Testis (tissue), 3 donors: ENCODE results near the gene ATP1B1. TPM values are rescaled to one million over a fixed set of nuclear protein-coding genes. Genes with fewer than 3 reads are reported as not detected.

ENCODE experiments used
- DNase-seq: peaks from one replicate; pipeline ENCODE4 v3.0.0-alpha.2; 2019
- H3K27ac ChIP-seq, 2 donors: fragments of 200-600 bp; sonication (generic); one replicate each; pipeline ENCODE4 v1.5.1; 2019
- H3K27me3 ChIP-seq: fragments of 200-600 bp; sonication (generic); one replicate; pipeline ENCODE4 v1.5.1; 2019
- H3K36me3 ChIP-seq: fragments of 200-600 bp; sonication (generic); one replicate; pipeline ENCODE4 v1.5.1; 2017; ENCODE audit warnings: low read depth; ENCODE audit errors: missing control alignments
- H3K4me1 ChIP-seq: fragments of 200-600 bp; sonication (generic); one replicate; pipeline ENCODE4 v1.5.1; 2019
- H3K4me3 ChIP-seq, 2 donors: fragments of 200-600 bp; sonication (generic); one replicate each; pipeline ENCODE4 v1.5.1; 2017 to 2019
- H3K9me3 ChIP-seq: fragments of 200-600 bp; sonication (generic); one replicate; pipeline ENCODE4 v1.5.1; 2017
- CTCF ChIP-seq, 3 experiments: fragments of 450-650 bp in 2 of 3; fragments of 200-600 bp in 1 of 3; sonication (generic) in 1 of 3; IDR thresholded peaks; one replicate each; pipeline ENCODE4 v1.5.1; 2016 to 2019; ENCODE audit warnings: antibody characterized with exemption in 3 of 3, mild to moderate bottlenecking in 2 of 3, moderate library complexity in 1 of 3
- POLR2A ChIP-seq: fragments of 450-650 bp; IDR thresholded peaks from one replicate; pipeline ENCODE4 v1.6.1; 2017; ENCODE audit warnings: antibody characterized with exemption, mild to moderate bottlenecking, moderate library complexity
- WGBS, 2 donors: methylation state at CpG; one replicate each; pipeline ENCODE4 v1.1.5; 2018; 5-methylcytosine and 5-hydroxymethylcytosine counted together
- intact Hi-C: fragments of 100-400 bp; cut with DNase I; formaldehyde crosslinking; loops from one replicate; pipeline ENCODE4 v1.15.1; 2023; ENCODE audit warnings: low total_unique reads
- polyA plus RNA-seq: library from polyadenylated mRNA; stranded (reverse); fragments of 350-450 nt; fragmentation: Illumina TruSeq; extraction: RNeasy Lipid Tissue Mini Kit (QIAGEN cat#74804); gene quantifications from one replicate; pipeline ENCODE4 v1.2.3, GENCODE V29; 2014; ENCODE audit warnings: low read depth, low replicate concordance; ENCODE audit not compliant: insufficient read depth
- total RNA-seq, 2 donors: library from RNA; depleted of rRNA; stranded (reverse); fragments of >200 nt; gene quantifications; one replicate each; pipeline ENCODE4 v1.2.3, GENCODE V29; 2016

Gene ATP1B1
- total and polyA plus RNA-seq, 3 donors from 2014 or later = 98.3 to 160 (median 131) TPM

GRCh38 chr1:169092399-169092798, 14.1 kb upstream of the ATP1B1 start:
- DNase-seq = no peak
- Histone ChIP-seq H3K27ac (no peak overlapping the region), H3K9me3 (no peaks in the 10 kb centered on the region), H3K4me3 (no peak overlapping the region), H3K27me3 (no peaks in the 10 kb centered on the region), H3K36me3 (no peaks in the 10 kb centered on the region), H3K4me1 (no peaks in the 10 kb centered on the region)
- WGBS, 2 donors = 79 to 95% methylated on average over 2 of the region's 2 CpGs
- TF ChIP-seq POLR2A (no peak), CTCF (IDR thresholded peaks at IDR 0.05) (no peak)
- intact Hi-C loops = no loop called here

- Histone ChIP-seq H3K27me3 (no peaks in the 10 kb centered on the region), H3K9me3 (no peaks in the 10 kb centered on the region), H3K36me3 (no peaks in the 10 kb centered on the region), H3K4me3 (no peak overlapping the region), H3K4me1 (no peaks in the 10 kb centered on the region), H3K27ac (no peak overlapping the region)
- intact Hi-C loops = no loop called here
- WGBS, 2 donors = 85 to 92% methylated on average over 3 to 4 of the region's 4 CpGs
- DNase-seq = no peak
- no peak for TF ChIP-seq CTCF (IDR thresholded peaks at IDR 0.05)
- no peak for TF ChIP-seq POLR2A
Observed at GRCh38 chr1:169094897-169095569, 11.5 kb upstream of the ATP1B1 start.

- H3K36me3 ChIP-seq = no peaks in the 10 kb centered on the region
- H3K27me3 ChIP-seq = no peaks in the 10 kb centered on the region
- H3K4me3 ChIP-seq = no peak overlapping the region
- intact Hi-C loops = no loop called here
- WGBS, 2 donors = 89 to 100% methylated on average over 1 of the region's 1 CpG
- peaks cover 11% of the 10 kb centered on the region for H3K4me1 ChIP-seq
- no peak for DNase-seq
- H3K27ac ChIP-seq = no peak overlapping the region
- no peaks in the 10 kb centered on the region for H3K9me3 ChIP-seq
- no peak for TF ChIP-seq CTCF (IDR thresholded peaks at IDR 0.05)
- no peak for TF ChIP-seq POLR2A
Observed at GRCh38 chr1:169098380-169098779, 8.1 kb upstream of the ATP1B1 start.

- Histone ChIP-seq H3K27ac (no peak overlapping the region), H3K4me1 (peaks cover 16% of the 10 kb centered on the region), H3K9me3 (no peaks in the 10 kb centered on the region), H3K27me3 (no peaks in the 10 kb centered on the region), H3K36me3 (no peaks in the 10 kb centered on the region), H3K4me3 (no peak overlapping the region)
- intact Hi-C loops = no loop called here
- 72 to 80% methylated on average over 2 of the region's 2 CpGs for WGBS, 2 donors
- TF ChIP-seq CTCF (IDR thresholded peaks at IDR 0.05) (no peak), POLR2A (no peak)
- no peak for DNase-seq
Observed at GRCh38 chr1:169099561-169099960, 6.9 kb upstream of the ATP1B1 start.

GRCh38 chr1:169100208-169100607, 6.3 kb upstream of the ATP1B1 start:
- TF ChIP-seq POLR2A (no peak), CTCF (IDR thresholded peaks at IDR 0.05) (no peak)
- Histone ChIP-seq H3K27me3 (no peaks in the 10 kb centered on the region), H3K4me3 (no peak overlapping the region), H3K27ac (no peak overlapping the region), H3K36me3 (no peaks in the 10 kb centered on the region), H3K9me3 (no peaks in the 10 kb centered on the region), H3K4me1 (peaks cover 22% of the 10 kb centered on the region)
- intact Hi-C loops = no loop called here
- WGBS, 2 donors = 65 to 76% methylated on average over 1 of the region's 1 CpG
- DNase-seq = no peak
